Calu3 (cell line): ENCODE results near the gene MAN2A2. TPM values are rescaled to one million over a fixed set of nuclear protein-coding genes. Genes with fewer than 3 reads are reported as not detected.

Experiments used
- BruUV-seq: library from RNA; stranded (reverse); fragments of 400-500 nt; replicated peaks from 2 replicates; lab custom pipeline; 2021; lab: Mats Ljungman, UMichigan
- CTCF ChIA-PET: fragments of 300-600 bp; sonication (Branson Sonifier 250); formaldehyde crosslinking; loops from one replicate; lab custom pipeline; 2022; ENCODE audit warnings: antibody characterized with exemption; lab: Charles Lee
- DNase-seq: peaks from one replicate; pipeline ENCODE4 v3.0.0; 2022
- H3K27ac Mint-ChIP-seq: one replicate; pipeline ENCODE4 v1.8.0; 2022; ENCODE audit warnings: mixed read lengths; ENCODE audit not compliant: unreplicated experiment
- H3K27me3 Mint-ChIP-seq: one replicate; pipeline ENCODE4 v1.8.0; 2022; ENCODE audit warnings: mixed read lengths; ENCODE audit not compliant: unreplicated experiment
- H3K36me3 Mint-ChIP-seq: one replicate; pipeline ENCODE4 v1.8.0; 2022; ENCODE audit warnings: mild to moderate bottlenecking, moderate library complexity, mixed read lengths; ENCODE audit not compliant: insufficient read depth, unreplicated experiment
- H3K4me1 Mint-ChIP-seq: one replicate; pipeline ENCODE4 v1.8.0; 2022; ENCODE audit warnings: mild to moderate bottlenecking, low read depth, mixed read lengths; ENCODE audit not compliant: unreplicated experiment
- H3K4me3 Mint-ChIP-seq: one replicate; pipeline ENCODE4 v1.8.0; 2022; ENCODE audit warnings: mild to moderate bottlenecking, low read depth, moderate library complexity, mixed read lengths; ENCODE audit not compliant: unreplicated experiment
- H3K9me3 Mint-ChIP-seq: one replicate; pipeline ENCODE4 v1.8.0; 2022; ENCODE audit warnings: low read depth, mixed read lengths; ENCODE audit not compliant: unreplicated experiment
- intact Hi-C: fragments of 100-400 bp; cut with micrococcal nuclease; formaldehyde crosslinking; loops from one replicate; pipeline ENCODE4 v1.10.0; 2022; ENCODE audit not compliant: unreplicated experiment
- total RNA-seq: library from RNA; stranded (reverse); gene quantifications from 2 replicates; pipeline ENCODE4 v1.2.3, GENCODE V29; 2022
- TF ChIP-seq, protein P1 (sequence below): fragments of 200-600 bp; IDR thresholded peaks from one replicate; pipeline ENCODE4 v1.8.0; 2022; ENCODE audit warnings: antibody characterized with exemption; ENCODE audit not compliant: unreplicated experiment

MAN2A2 gene
- total RNA-seq, 1 experiment from 2014 or later = 58.5 TPM

DNA sequence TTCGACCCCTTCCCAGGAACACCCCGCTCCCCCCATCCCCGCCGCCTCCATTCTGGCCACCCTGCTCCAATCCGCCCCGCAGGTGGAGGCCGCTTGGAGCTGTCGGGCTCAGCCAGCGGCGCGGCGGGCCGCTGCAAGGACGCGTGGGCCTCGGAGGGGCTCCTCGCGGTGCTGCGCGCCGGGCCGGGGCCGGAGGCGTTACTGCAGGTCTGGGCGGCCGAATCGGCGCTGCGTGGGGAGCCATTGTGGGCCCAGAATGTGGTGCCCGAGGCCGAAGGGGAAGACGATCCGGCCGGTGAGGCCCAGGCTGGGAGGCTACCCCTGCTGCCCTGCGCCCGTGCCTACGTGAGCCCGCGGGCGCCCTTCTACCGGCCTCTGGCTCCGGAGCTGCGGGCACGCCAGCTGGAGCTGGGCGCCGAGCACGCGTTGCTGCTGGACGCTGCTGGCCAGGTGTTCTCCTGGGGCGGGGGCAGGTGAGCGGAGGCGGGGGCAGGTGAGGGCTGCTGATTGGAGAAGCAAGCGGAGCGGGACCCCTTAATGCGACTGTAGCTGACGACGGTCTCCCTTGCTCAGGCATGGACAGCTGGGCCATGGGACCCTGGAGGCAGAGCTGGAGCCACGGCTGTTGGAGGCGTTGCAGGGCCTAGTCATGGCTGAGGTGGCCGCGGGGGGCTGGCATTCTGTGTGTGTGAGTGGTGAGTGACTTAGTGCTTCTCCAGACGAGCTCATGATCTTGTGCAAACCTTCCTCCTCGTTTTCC, 54.1 kb downstream of the MAN2A2 start:
- H3K27me3 Mint-ChIP-seq = no peaks in the 10 kb centered on the region
- no peaks in the 10 kb centered on the region for H3K4me1 Mint-ChIP-seq
- no peaks in the 10 kb centered on the region for H3K9me3 Mint-ChIP-seq
- intact Hi-C loops = loop anchor here (5.0 to 10.0 kb wide), 2 partner anchors 75 to 318 kb away; no protein-coding TSS in a partner anchor
- BruUV-seq = no TSS peak
- peak overlapping the region; percentile 39 for H3K27ac Mint-ChIP-seq
- H3K4me3 Mint-ChIP-seq = peak overlapping the region; percentile 40
- TF ChIP-seq, protein P1, sequence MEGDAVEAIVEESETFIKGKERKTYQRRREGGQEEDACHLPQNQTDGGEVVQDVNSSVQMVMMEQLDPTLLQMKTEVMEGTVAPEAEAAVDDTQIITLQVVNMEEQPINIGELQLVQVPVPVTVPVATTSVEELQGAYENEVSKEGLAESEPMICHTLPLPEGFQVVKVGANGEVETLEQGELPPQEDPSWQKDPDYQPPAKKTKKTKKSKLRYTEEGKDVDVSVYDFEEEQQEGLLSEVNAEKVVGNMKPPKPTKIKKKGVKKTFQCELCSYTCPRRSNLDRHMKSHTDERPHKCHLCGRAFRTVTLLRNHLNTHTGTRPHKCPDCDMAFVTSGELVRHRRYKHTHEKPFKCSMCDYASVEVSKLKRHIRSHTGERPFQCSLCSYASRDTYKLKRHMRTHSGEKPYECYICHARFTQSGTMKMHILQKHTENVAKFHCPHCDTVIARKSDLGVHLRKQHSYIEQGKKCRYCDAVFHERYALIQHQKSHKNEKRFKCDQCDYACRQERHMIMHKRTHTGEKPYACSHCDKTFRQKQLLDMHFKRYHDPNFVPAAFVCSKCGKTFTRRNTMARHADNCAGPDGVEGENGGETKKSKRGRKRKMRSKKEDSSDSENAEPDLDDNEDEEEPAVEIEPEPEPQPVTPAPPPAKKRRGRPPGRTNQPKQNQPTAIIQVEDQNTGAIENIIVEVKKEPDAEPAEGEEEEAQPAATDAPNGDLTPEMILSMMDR = no peak
- H3K36me3 Mint-ChIP-seq = peaks cover 65% of the 10 kb centered on the region
- no peak for DNase-seq
- CTCF ChIA-PET = interaction anchor here (0.7 to 3.2 kb wide), 5 partner anchors 25 to 314 kb away, joined by 3 to 23 read pairs (median 4); partner anchors contain the start of genes HDDC3 and PRC1

DNA sequence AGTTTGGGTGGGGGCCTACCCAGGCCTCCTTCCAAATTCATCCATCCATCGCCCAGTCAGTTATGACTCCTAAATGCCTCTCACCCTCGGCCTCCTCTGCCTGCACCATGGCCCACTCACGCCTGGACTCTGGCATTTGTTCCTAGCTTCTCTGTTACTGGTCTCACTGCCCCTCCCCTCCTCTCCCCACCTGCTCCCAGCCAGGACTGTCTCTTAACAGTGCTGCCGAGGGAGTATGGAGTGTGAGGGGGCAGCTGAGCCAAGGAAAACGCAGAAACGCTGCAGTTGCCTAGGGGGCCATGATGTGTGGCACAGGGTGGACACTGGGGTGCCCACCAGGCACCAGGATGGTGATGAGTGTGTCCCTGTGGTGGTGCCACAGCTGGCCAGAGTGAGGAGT, 54.7 kb downstream of the MAN2A2 start:
- TF ChIP-seq, protein P1 = no peak
- no TSS peak for BruUV-seq
- Mint-ChIP-seq H3K4me1 (no peaks in the 10 kb centered on the region), H3K4me3 (peak overlapping the region; percentile 40), H3K27ac (peak overlapping the region; percentile 39), H3K36me3 (peaks cover 63% of the 10 kb centered on the region), H3K9me3 (no peaks in the 10 kb centered on the region), H3K27me3 (no peaks in the 10 kb centered on the region)
- intact Hi-C loops = loop anchor here (5.0 to 10.0 kb wide), 2 partner anchors 75 to 317 kb away; no protein-coding TSS in a partner anchor
- CTCF ChIA-PET = interaction anchor here (0.7 kb wide), 1 partner anchor 92 kb away, joined by 3 read pairs; no protein-coding TSS in a partner anchor
- DNase-seq = no peak

DNA sequence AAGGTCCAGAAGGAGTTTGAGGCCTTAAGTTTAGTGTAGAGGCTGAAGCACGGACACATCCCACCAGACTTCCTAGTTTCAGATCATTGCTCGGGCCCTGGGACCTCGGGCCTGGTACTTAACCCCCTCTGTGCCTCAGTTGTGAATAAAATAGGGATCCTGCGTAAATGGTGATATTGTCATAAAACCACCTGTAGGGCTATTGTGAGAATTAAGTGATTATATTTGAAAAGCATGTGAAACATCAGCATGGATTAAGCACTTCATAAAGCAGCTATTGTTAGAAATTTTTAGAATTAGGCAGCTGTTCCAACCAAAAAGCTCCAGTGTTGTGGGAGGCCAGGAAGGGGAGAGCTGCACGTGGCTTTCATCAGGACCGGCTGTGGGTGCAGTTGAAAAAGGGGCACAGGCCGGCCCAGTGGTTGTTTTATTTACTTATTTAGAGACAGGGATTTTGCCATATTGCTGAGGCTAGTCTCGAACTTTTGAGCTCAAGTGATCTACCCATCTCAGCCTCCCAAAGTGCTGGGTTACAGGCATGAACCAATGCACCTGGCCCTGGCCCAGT, 56.0 kb downstream of the MAN2A2 start:
- BruUV-seq = no TSS peak
- CTCF ChIA-PET = interaction anchor here (0.5 kb wide), 1 partner anchor 30 kb away, joined by 3 read pairs; no protein-coding TSS in a partner anchor
- H3K36me3 Mint-ChIP-seq = peaks cover 58% of the 10 kb centered on the region
- H3K4me1 Mint-ChIP-seq = no peaks in the 10 kb centered on the region
- no peaks in the 10 kb centered on the region for H3K27me3 Mint-ChIP-seq
- no peak overlapping the region for H3K27ac Mint-ChIP-seq
- no peak overlapping the region for H3K4me3 Mint-ChIP-seq
- TF ChIP-seq, protein P1 = no peak
- no peaks in the 10 kb centered on the region for H3K9me3 Mint-ChIP-seq
- DNase-seq = no peak
- intact Hi-C loops = loop anchor here (5.0 to 10.0 kb wide), 2 partner anchors 73 to 316 kb away; no protein-coding TSS in a partner anchor

DNA sequence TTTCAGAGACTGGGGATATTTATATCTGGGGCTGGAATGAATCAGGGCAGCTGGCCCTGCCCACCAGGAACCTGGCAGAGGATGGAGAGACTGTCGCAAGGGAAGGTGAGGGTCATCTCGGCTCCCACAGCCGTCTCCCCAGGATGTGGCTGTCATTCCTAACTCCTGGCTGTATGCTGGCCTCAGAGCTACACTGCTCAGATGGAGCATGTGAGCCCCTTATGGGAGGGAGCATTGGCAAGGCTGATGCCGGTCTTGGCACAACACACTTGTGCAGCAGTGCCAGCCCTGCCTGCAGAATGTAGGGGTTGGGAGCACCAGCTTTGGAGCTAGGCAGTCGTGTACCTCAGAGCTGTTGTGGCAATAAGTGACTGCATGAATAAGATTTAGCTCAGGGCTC, 56.8 kb downstream of the MAN2A2 start:
- DNase-seq = no peak
- Mint-ChIP-seq H3K4me1 (no peaks in the 10 kb centered on the region), H3K36me3 (peaks cover 52% of the 10 kb centered on the region), H3K27ac (no peak overlapping the region), H3K9me3 (no peaks in the 10 kb centered on the region), H3K4me3 (no peak overlapping the region), H3K27me3 (no peaks in the 10 kb centered on the region)
- no TSS peak for BruUV-seq
- intact Hi-C loops = loop anchor here (5.0 to 10.0 kb wide), 2 partner anchors 72 to 315 kb away; no protein-coding TSS in a partner anchor
- TF ChIP-seq, protein P1 = no peak
- CTCF ChIA-PET = no interaction called here
